CD4-positive, alpha-beta memory T cell (primary cell): Measurements from ENCODE around the gene DNLZ. TPM values are rescaled to one million over a fixed set of nuclear protein-coding genes. Genes with fewer than 3 reads are reported as not detected.

Source experiments
- CTCF ChIA-PET: fragments of 350-600 bp; sonication (Branson Sonifier 250); formaldehyde crosslinking; loops from one replicate; lab custom pipeline; 2021; ENCODE audit warnings: inconsistent platforms; ENCODE audit not compliant: partially characterized antibody; lab: Charles Lee
- POLR2A ChIA-PET: fragments of 350-600 bp; sonication (Branson Sonifier 250); formaldehyde crosslinking; loops from one replicate; lab custom pipeline; 2021; ENCODE audit not compliant: partially characterized antibody; lab: Charles Lee
- DNase-seq, 5 donors: peaks; one replicate each; pipeline versions ENCODE4 v3.0.0 to v3.0.0-alpha.2; 2020 to 2022; ENCODE audit warnings: mixed read lengths in 1 of 5
- H3K27ac ChIP-seq: one replicate; pipeline ENCODE4 v1.7.0; 2013; ENCODE audit warnings: low read depth, low read length
- H3K27me3 ChIP-seq: 2 replicates; pipeline ENCODE4 v1.7.0; 2013; ENCODE audit warnings: mild to moderate bottlenecking, low read length, moderate library complexity; ENCODE audit not compliant: insufficient read depth
- H3K36me3 ChIP-seq: 2 replicates; pipeline ENCODE4 v1.7.0; 2013; ENCODE audit warnings: mild to moderate bottlenecking, low read length, moderate library complexity; ENCODE audit not compliant: insufficient read depth
- H3K4me1 ChIP-seq: 2 replicates; pipeline ENCODE4 v1.7.0; 2013; ENCODE audit warnings: mild to moderate bottlenecking, low read length, moderate library complexity; ENCODE audit not compliant: insufficient read depth
- H3K4me3 ChIP-seq, 2 donors: one replicate each; pipeline ENCODE4 v1.7.0; 2013; ENCODE audit warnings: low read length in 2 of 2, mild to moderate bottlenecking in 1 of 2
- H3K9me3 ChIP-seq, 2 donors: one replicate each; pipeline ENCODE4 v1.7.0; 2013; ENCODE audit warnings: low read length in 2 of 2, control low read depth in 1 of 2; ENCODE audit not compliant: control insufficient read depth in 1 of 2
- H3K27ac Mint-ChIP-seq, 7 donors: one replicate each; pipeline ENCODE4 v1.8.0; 2020 to 2021; ENCODE audit warnings: mixed read lengths in 7 of 7, mild to moderate bottlenecking in 6 of 7, inconsistent platforms in 3 of 7, moderate library complexity in 3 of 7
- H3K27me3 Mint-ChIP-seq, 2 donors: one replicate each; pipeline ENCODE4 v1.8.0; 2020 to 2021; ENCODE audit warnings: mixed read lengths in 2 of 2
- H3K36me3 Mint-ChIP-seq, 2 donors: one replicate each; pipeline ENCODE4 v1.8.0; 2020 to 2021; ENCODE audit warnings: mixed read lengths in 2 of 2, inconsistent platforms in 1 of 2, mild to moderate bottlenecking in 1 of 2
- H3K4me1 Mint-ChIP-seq, 4 donors: one replicate each; pipeline ENCODE4 v1.8.0; 2020 to 2021; ENCODE audit warnings: mixed read lengths in 4 of 4, mild to moderate bottlenecking in 1 of 4
- H3K4me3 Mint-ChIP-seq, 8 donors: one replicate each; pipeline ENCODE4 v1.8.0; 2020 to 2021; ENCODE audit warnings: mixed read lengths in 8 of 8, mild to moderate bottlenecking in 7 of 8, moderate library complexity in 6 of 8, inconsistent platforms in 3 of 8
- H3K9me3 Mint-ChIP-seq, 8 donors: one replicate each; pipeline ENCODE4 v1.8.0; 2020 to 2021; ENCODE audit warnings: mixed read lengths in 8 of 8, mild to moderate bottlenecking in 5 of 8, inconsistent platforms in 3 of 8, moderate library complexity in 1 of 8
- intact Hi-C: fragments of 100-400 bp; cut with micrococcal nuclease; formaldehyde crosslinking; loops from one replicate; pipeline ENCODE4 v1.15.1; 2023
- polyA plus RNA-seq, 2 donors: library from polyadenylated mRNA; unstranded; fragments of 300-500 nt; fragmentation: Illumina TruSeq; gene quantifications; one replicate each; pipeline ENCODE4 v1.2.3, GENCODE V29; 2021
- total RNA-seq, 2 experiments: library from RNA; stranded (reverse); gene quantifications; one replicate each; pipeline ENCODE4 v1.2.3, GENCODE V29; 2021

Gene DNLZ
- total and polyA plus RNA-seq, 4 experiments from 2014 or later, result 26.0 to 86.1 (median 51.8) TPM

- H3K9me3 ChIP-seq, result no peaks in the 10 kb centered on the region
- POLR2A ChIA-PET, result interaction anchor here (2.2 to 4.3 kb wide), 3 partner anchors 11 to 35 kb away, joined by 9 to 36 read pairs (median 27); partner anchors contain the start of genes DNLZ, ENTR1 and PMPCA
- H3K27ac Mint-ChIP-seq, result peak overlapping the region in 3 of 7 donors; percentile 23 to 57 (median 42)
- no peaks in the 10 kb centered on the region for H3K27me3 ChIP-seq
- DNase-seq, result peak in 1 of 5 donors; percentile 13
- H3K36me3 Mint-ChIP-seq, result peaks cover 11 to 18% of the 10 kb centered on the region in 2 donors
- peaks cover 11 to 31% (median 21%) of the 10 kb centered on the region in 4 donors for H3K4me1 Mint-ChIP-seq
- CTCF ChIA-PET, result interaction anchor here (0.6 to 0.9 kb wide), 2 partner anchors 11 to 13 kb away, joined by 3 read pairs; no protein-coding TSS in a partner anchor
- H3K4me3 ChIP-seq, result no peak overlapping the region
- H3K4me3 Mint-ChIP-seq, result peak overlapping the region; percentile 23 to 90 (median 88)
- intact Hi-C loops, result no loop called here
- no peaks in the 10 kb centered on the region for H3K27me3 Mint-ChIP-seq
- peaks cover 32% of the 10 kb centered on the region for H3K4me1 ChIP-seq
- no peaks in the 10 kb centered on the region for H3K9me3 Mint-ChIP-seq
- no peak overlapping the region for H3K27ac ChIP-seq
- peaks cover 35% of the 10 kb centered on the region for H3K36me3 ChIP-seq
Observed at GRCh38 chr9:136398286-136398685, 34.7 kb upstream of the DNLZ start.

DNA sequence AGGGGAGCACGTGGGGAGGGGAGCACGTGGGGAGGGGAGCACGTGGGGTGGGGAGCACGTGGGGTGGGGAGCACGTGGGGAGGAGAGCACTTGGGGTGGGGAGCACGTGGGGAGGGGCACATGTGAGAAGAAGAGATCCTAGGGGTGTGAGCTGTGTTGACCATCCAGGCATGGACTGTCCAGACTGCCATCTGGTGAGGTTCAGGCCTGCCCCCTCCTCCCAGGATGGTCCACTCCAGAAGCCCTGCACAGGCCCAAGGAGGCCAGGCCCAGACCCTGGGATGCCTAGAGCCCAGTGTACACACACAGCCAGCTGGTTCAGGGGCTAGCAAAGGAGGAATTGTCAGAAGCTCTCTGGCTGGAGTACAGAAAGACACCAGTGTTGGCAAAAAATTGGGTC is 34.1 kb upstream of the DNLZ start:
- intact Hi-C loops, result no loop called here
- CTCF ChIA-PET, result interaction anchor here (0.6 kb wide), 1 partner anchor 12 kb away, joined by 3 read pairs; no protein-coding TSS in a partner anchor

GRCh38 chr9:136396219-136396515 is 32.6 kb upstream of the DNLZ start:
- Mint-ChIP-seq H3K36me3 (peaks cover 18 to 30% of the 10 kb centered on the region in 2 donors), H3K4me3 (no peak overlapping the region), H3K4me1 (peaks cover 7 to 20% (median 13%) of the 10 kb centered on the region in 4 donors), H3K27ac (no peak overlapping the region), H3K27me3 (no peaks in the 10 kb centered on the region), H3K9me3 (no peaks in the 10 kb centered on the region)
- intact Hi-C loops, result no loop called here
- POLR2A ChIA-PET, result interaction anchor here (2.2 kb wide), 1 partner anchor 33 kb away, joined by 9 read pairs; the partner anchor contains the start of gene DNLZ
- no peak overlapping the region for H3K27ac ChIP-seq
- peaks cover 40% of the 10 kb centered on the region for H3K36me3 ChIP-seq
- CTCF ChIA-PET, result interaction anchor here (1.6 kb wide), 1 partner anchor 32 kb away, joined by 7 read pairs; the partner anchor contains the start of gene DNLZ
- no peaks in the 10 kb centered on the region for H3K27me3 ChIP-seq
- no peak for DNase-seq
- H3K4me1 ChIP-seq, result peaks cover 22% of the 10 kb centered on the region
- H3K9me3 ChIP-seq, result no peaks in the 10 kb centered on the region
- H3K4me3 ChIP-seq, result no peak overlapping the region

More for the DNA sequence above, 34.1 kb upstream of the DNLZ start:
- H3K4me3 Mint-ChIP-seq, result peak overlapping the region in 1 of 8 donors; percentile 83
- peaks cover 10 to 29% (median 19%) of the 10 kb centered on the region in 4 donors for H3K4me1 Mint-ChIP-seq
- POLR2A ChIA-PET, result interaction anchor here (2.2 kb wide), 1 partner anchor 34 kb away, joined by 9 read pairs; the partner anchor contains the start of gene DNLZ
- peaks cover 11 to 18% of the 10 kb centered on the region in 2 donors for H3K36me3 Mint-ChIP-seq
- Histone ChIP-seq H3K36me3 (peaks cover 35% of the 10 kb centered on the region), H3K4me1 (peaks cover 25% of the 10 kb centered on the region), H3K4me3 (no peak overlapping the region), H3K27ac (no peak overlapping the region), H3K9me3 (no peaks in the 10 kb centered on the region), H3K27me3 (no peaks in the 10 kb centered on the region)
- no peak overlapping the region for H3K27ac Mint-ChIP-seq
- H3K27me3 Mint-ChIP-seq, result no peaks in the 10 kb centered on the region
- peak in 1 of 5 donors; percentile 12 for DNase-seq
- no peaks in the 10 kb centered on the region for H3K9me3 Mint-ChIP-seq

DNA sequence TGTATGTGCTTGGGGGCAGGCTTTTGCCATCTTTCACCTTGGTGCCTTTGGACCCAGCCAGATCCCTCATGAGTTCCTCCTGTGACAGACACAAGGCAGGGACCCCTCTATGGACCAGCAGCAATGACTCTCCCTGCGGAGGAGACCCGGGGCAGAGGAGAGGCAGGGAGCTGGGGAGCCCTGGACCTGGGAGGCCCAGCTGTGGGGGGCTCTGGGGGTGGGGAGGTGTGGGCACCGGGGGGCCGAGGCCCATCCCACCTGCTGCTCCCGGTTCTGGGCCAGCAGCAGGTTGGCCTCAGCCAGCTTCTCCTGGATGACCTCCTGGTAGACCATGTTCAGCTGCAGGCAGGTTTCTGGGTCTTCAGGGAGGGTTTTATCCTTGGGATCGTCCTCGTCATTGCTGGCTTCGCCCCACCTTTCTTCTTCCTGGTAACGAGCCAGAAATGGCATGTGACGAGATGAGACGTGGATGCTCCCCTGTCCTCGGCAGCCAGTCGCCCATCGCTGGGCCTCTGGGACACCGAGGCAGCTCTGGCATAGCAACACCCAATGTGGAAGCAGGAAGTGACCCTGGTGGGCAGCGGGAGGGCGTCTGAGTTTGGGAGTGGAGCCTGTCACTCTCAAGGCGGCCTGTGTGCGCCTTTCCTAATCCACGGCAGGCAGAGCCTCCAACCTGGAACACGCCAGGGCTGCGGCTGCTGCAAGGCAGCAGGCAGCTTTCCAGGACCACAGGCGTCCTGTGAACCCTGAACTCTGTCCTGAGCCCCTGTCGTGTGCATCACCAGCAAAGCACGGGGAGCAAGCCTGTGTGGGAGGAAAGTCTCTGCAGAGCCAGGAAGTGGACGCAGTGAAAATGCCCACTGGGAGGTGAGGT is 32.0 kb upstream of the DNLZ start:
- H3K9me3 ChIP-seq, result no peaks in the 10 kb centered on the region
- H3K36me3 ChIP-seq, result peaks cover 40% of the 10 kb centered on the region
- Mint-ChIP-seq H3K27me3 (no peaks in the 10 kb centered on the region), H3K4me1 (peaks cover 7 to 17% (median 12%) of the 10 kb centered on the region in 4 donors), H3K36me3 (peaks cover 23 to 34% of the 10 kb centered on the region in 2 donors), H3K4me3 (peak overlapping the region in 1 of 8 donors; percentile 45), H3K27ac (no peak overlapping the region), H3K9me3 (no peaks in the 10 kb centered on the region)
- H3K4me3 ChIP-seq, result no peak overlapping the region
- peak in 1 of 5 donors; percentile 29 for DNase-seq
- no peak overlapping the region for H3K27ac ChIP-seq
- intact Hi-C loops, result no loop called here
- peaks cover 20% of the 10 kb centered on the region for H3K4me1 ChIP-seq
- ChIA-PET POLR2A (no interaction called here), CTCF (interaction anchor here (1.6 kb wide), 1 partner anchor 32 kb away, joined by 7 read pairs; the partner anchor contains the start of gene DNLZ)
- H3K27me3 ChIP-seq, result no peaks in the 10 kb centered on the region

- H3K36me3 ChIP-seq, result peaks cover 40% of the 10 kb centered on the region
- Mint-ChIP-seq H3K36me3 (peaks cover 24 to 35% of the 10 kb centered on the region in 2 donors), H3K4me3 (no peak overlapping the region), H3K27ac (no peak overlapping the region), H3K27me3 (no peaks in the 10 kb centered on the region), H3K9me3 (no peaks in the 10 kb centered on the region), H3K4me1 (peaks cover 7 to 14% (median 12%) of the 10 kb centered on the region in 4 donors)
- H3K27me3 ChIP-seq, result no peaks in the 10 kb centered on the region
- intact Hi-C loops, result no loop called here
- DNase-seq, result no peak
- no peaks in the 10 kb centered on the region for H3K9me3 ChIP-seq
- H3K4me3 ChIP-seq, result no peak overlapping the region
- H3K4me1 ChIP-seq, result peaks cover 15% of the 10 kb centered on the region
- CTCF ChIA-PET, result no interaction called here
- POLR2A ChIA-PET, result no interaction called here
- H3K27ac ChIP-seq, result no peak overlapping the region
Observed at GRCh38 chr9:136395020-136395340, 31.4 kb upstream of the DNLZ start.

GRCh38 chr9:136394312-136395019 is 30.9 kb upstream of the DNLZ start:
- H3K4me1 Mint-ChIP-seq, result peaks cover 7 to 14% (median 12%) of the 10 kb centered on the region in 4 donors
- no peaks in the 10 kb centered on the region for H3K9me3 Mint-ChIP-seq
- no peak overlapping the region for H3K27ac Mint-ChIP-seq
- POLR2A ChIA-PET, result no interaction called here
- H3K4me3 Mint-ChIP-seq, result no peak overlapping the region
- CTCF ChIA-PET, result no interaction called here
- H3K36me3 Mint-ChIP-seq, result peaks cover 27 to 38% of the 10 kb centered on the region in 2 donors
- intact Hi-C loops, result no loop called here
- Histone ChIP-seq H3K4me1 (peaks cover 14% of the 10 kb centered on the region), H3K27me3 (no peaks in the 10 kb centered on the region), H3K36me3 (peaks cover 40% of the 10 kb centered on the region), H3K4me3 (no peak overlapping the region), H3K27ac (no peak overlapping the region), H3K9me3 (no peaks in the 10 kb centered on the region)
- DNase-seq, result peak in 1 of 5 donors; percentile 21
- no peaks in the 10 kb centered on the region for H3K27me3 Mint-ChIP-seq
